ENCODE measurements around the gene RNF145. TPM values are rescaled to one million over a fixed set of nuclear protein-coding genes. Genes with fewer than 3 reads are reported as not detected.

Gene RNF145
- total and polyA plus RNA-seq, 2 of the 13 experiments (the other 11 are each of a cell fraction or from before 2014, with no cell fraction given): 24.6 TPM

DNA sequence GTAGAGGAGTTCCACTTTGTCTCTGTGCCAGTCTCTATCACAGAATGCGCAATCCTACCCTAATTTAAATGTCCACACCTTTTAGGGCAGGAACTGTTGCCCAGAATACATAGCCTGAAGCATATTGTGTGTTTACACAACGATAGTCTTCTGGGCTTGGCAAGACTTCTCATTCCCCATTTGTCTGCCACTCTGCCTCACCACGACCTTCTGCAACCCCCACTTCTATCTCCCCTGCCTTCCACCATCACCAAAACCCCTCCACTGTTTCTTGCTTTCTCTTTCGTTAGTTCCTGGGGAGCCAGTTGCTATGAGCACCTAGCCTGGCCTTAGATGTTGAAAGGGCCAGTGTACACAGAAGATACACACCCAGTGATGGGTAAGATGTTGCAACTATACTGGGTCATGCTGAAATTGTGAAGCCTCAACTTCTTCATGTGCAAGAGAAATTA lies 883 bp upstream of the RNF145 start (continued):
- TF ChIP-seq FOXA3 (CRISPR knock-in tag; IDR thresholded peaks at IDR 0.05) (peak; percentile 41; the same call in 1 of the 2 replicates), CEBPG (CRISPR knock-in tag; IDR thresholded peaks at IDR 0.05) (peak; percentile 82), ZNF510 (CRISPR knock-in tag; IDR thresholded peaks at IDR 0.05; ENCODE audit: low read depth) (0 out of 2 replicates have a peak, but pooled peaks have one; percentile 12), THAP11 (CRISPR knock-in tag; IDR thresholded peaks at IDR 0.05) (0 out of 2 replicates have a peak, but pooled peaks have one; percentile 8), MYC (CRISPR knock-in tag; IDR thresholded peaks at IDR 0.05; ENCODE audit: borderline replicate concordance) (no peak)

DNA sequence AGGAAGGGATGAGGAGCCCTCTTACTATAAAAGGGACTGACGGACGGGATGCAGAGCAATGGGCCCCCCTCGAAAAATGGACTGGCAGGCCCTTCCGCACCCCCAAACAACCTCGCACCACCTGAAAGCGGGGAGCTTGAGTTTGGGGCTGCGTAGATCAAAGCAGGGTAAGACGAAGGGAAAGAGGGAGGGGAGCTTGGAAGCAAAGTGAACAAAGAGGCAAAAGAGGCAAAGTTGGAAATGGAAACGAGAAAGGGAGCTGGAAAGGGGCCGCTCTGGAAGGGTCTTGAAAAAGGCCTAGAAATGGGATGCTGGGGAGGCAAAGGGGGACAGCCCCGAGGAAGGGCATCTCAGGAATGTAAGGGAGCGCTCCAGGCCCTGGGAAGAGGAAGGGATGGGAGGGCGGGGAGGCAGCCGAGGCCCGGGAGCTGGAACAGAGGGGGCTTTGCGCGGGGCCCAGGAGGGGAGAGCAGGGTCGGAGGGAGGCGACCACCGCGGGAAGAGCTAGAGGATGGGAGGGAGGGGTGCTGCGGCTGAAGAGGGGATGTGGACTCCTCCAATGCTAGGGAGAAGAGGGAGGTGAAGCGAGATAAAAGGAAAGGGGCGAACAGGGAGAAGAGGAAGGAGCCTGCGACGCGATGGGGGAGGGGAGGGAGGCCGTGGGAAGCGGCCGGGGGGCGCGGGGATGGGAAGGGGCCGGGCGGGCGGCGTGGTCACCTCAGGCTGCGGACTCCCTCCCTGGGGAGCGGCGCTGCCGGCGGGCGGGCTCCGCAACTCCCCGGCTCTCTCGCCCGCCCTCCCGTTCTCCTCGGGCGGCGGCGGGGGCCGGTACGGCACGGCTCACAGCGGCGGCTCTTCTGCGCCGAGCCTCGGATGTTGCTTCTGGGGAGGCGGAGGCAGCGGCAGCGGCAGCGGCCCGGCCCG lies 577 bp downstream of the RNF145 start:
- ChIA-PET CTCF (ENCODE audit: low intra/inter-chr PET ratio, low total read pairs) (no interaction called here), POLR2A (interaction anchor here (1.1 to 1.7 kb wide), 5 partner anchors 11 to 94 kb away, joined by 3 to 7 read pairs (median 4); no protein-coding TSS in a partner anchor)
- ATAC-seq (peak; percentile 44), FAIRE-seq (no peak), DNase-seq (ENCODE audit: low spot score) (peak; percentile 9)
- Histone ChIP-seq H3K36me3 (replicated peaks in 1 of 2; ENCODE audit: control insufficient read depth in 1 of 2, insufficient read depth in 2 of 2, low read length in 2 of 2) (no peaks in the 10 kb centered on the region), H3K4me2 (ENCODE audit: low read depth, low read length) (peak overlapping the region; percentile 79), H3K4me3 (replicated peaks in 1 of 3; ENCODE audit: insufficient read depth in 1 of 3, low read depth in 2 of 3, low read length in 3 of 3) (peak overlapping the region; percentile 88 to 94 (median 93)), H3K27me3 (ENCODE audit: control insufficient read depth in 1 of 2, insufficient read depth in 2 of 2, low read length in 2 of 2) (no peaks in the 10 kb centered on the region; a peak in 1 of 5 replicates), H3K4me1 (ENCODE audit: insufficient read depth, low read length) (peaks cover 44% of the 10 kb centered on the region), H3K27ac (ENCODE audit: extremely low read length, insufficient read depth, low read length) (peak overlapping the region; percentile 83), H3K9ac (ENCODE audit: insufficient read depth, low read depth, low read length) (peak overlapping the region; percentile 85), H3K9me3 (ENCODE audit: low read length) (no peaks in the 10 kb centered on the region), H3K79me2 (ENCODE audit: insufficient read depth, low read length) (peaks cover 52% of the 10 kb centered on the region), H4K20me1 (ENCODE audit: insufficient read depth, low read length) (peaks cover 4% of the 10 kb centered on the region; the same call in 1 of the 2 replicates), H2AFZ (ENCODE audit: low read length) (no peak overlapping the region)
- 1% methylated on average over 36 of the region's 65 CpGs for WGBS (ENCODE audit: low lambda C conversion rate)
- intact Hi-C loops (cut with micrococcal nuclease; ENCODE audit: unreplicated experiment) (loop anchor here (1.0 to 5.0 kb wide), 4 partner anchors 26 to 1194 kb away; partner anchors contain the start of genes FAM200C and UBLCP1), in situ Hi-C loops (cut with HindIII; ENCODE audit: extremely low pct_ligation_motif_present, low pct_unique_long_range_greater_than_20kb) (no loop called here)
- no TSS peak for BruUV-seq (replicated peaks)
- TF ChIP-seq GLI4 (CRISPR knock-in tag; IDR thresholded peaks at IDR 0.05; ENCODE audit: borderline replicate concordance): no peak
- TF ChIP-seq ZFAT (CRISPR knock-in tag; conservative IDR thresholded peaks at IDR 0.05): 0 out of 2 replicates have a peak, but pooled peaks have one; percentile 13
- 0 out of 2 replicates have a peak, but pooled peaks have one; percentile 2 for TF ChIP-seq EEA1 (CRISPR knock-in tag; IDR thresholded peaks at IDR 0.05; ENCODE audit: borderline replicate concordance)
- no peak for TF ChIP-seq ARNT (IDR thresholded peaks at IDR 0.05)
- TF ChIP-seq ZNF510 (CRISPR knock-in tag; IDR thresholded peaks at IDR 0.05; ENCODE audit: low read depth): no peak
- TF ChIP-seq MTA3 (CRISPR knock-in tag; IDR thresholded peaks at IDR 0.05): no peak
- TF ChIP-seq THAP11 (CRISPR knock-in tag; IDR thresholded peaks at IDR 0.05): peak; percentile 11; the same call in 1 of the 2 replicates
- TF ChIP-seq SALL2 (CRISPR knock-in tag; IDR thresholded peaks at IDR 0.05): 0 out of 2 replicates have a peak, but pooled peaks have one; percentile 18
- TF ChIP-seq ZNF563 (CRISPR knock-in tag; IDR thresholded peaks at IDR 0.05): 0 out of 2 replicates have a peak, but pooled peaks have one; percentile 1
- TF ChIP-seq POLR2G (IDR thresholded peaks at IDR 0.05; ENCODE audit: low read depth, low read length): no peak
- TF ChIP-seq, protein P1, sequence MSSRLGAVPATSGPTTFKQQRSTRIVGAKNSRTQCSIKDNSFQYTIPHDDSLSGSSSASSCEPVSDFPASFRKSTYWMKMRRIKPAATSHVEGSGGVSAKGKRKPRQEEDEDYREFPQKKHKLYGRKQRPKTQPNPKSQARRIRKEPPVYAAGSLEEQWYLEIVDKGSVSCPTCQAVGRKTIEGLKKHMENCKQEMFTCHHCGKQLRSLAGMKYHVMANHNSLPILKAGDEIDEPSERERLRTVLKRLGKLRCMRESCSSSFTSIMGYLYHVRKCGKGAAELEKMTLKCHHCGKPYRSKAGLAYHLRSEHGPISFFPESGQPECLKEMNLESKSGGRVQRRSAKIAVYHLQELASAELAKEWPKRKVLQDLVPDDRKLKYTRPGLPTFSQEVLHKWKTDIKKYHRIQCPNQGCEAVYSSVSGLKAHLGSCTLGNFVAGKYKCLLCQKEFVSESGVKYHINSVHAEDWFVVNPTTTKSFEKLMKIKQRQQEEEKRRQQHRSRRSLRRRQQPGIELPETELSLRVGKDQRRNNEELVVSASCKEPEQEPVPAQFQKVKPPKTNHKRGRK (CRISPR knock-in tag; IDR thresholded peaks at IDR 0.05): no peak
- no peak for TF ChIP-seq ZC3H4 (CRISPR knock-in tag; IDR thresholded peaks at IDR 0.05; ENCODE audit: borderline replicate concordance)
- 0 out of 2 replicates have a peak, but pooled peaks have one; percentile 5 for TF ChIP-seq MAF1 (CRISPR knock-in tag; IDR thresholded peaks at IDR 0.05; ENCODE audit: borderline replicate concordance)
- 0 out of 2 replicates have a peak, but pooled peaks have one; percentile 6 for TF ChIP-seq ZNF788 (CRISPR knock-in tag; IDR thresholded peaks at IDR 0.05; ENCODE audit: borderline replicate concordance)
- TF ChIP-seq BRD4 (CRISPR knock-in tag; IDR thresholded peaks at IDR 0.05): peak; percentile 15; the same call in 1 of the 2 replicates
- TF ChIP-seq ZNF484 (CRISPR knock-in tag; IDR thresholded peaks at IDR 0.05; ENCODE audit: borderline replicate concordance, low read depth): no peak
- TF ChIP-seq RBFOX2 (IDR thresholded peaks at IDR 0.05; ENCODE audit: low read depth, low read length): peak; percentile 69; the same call in 1 of the 2 replicates

Data from HepG2 (cell line).